SH-SY5Y (cell line): ENCODE measurements around the gene OR10V1.

ENCODE experiments used
- GATA2 ChIP-seq: IDR thresholded peaks from 2 replicates; pipeline ENCODE4 v1.6.1; 2011; ENCODE audit warnings: mild to moderate bottlenecking, low read depth, low read length
- GATA3 ChIP-seq: IDR thresholded peaks from 2 replicates; pipeline ENCODE4 v1.6.1; 2011; ENCODE audit warnings: low read depth, mild to moderate bottlenecking, low read length, moderate library complexity

GRCh38 chr11:59678813-59679165 lies 34.9 kb downstream of the OR10V1 start:
- TF ChIP-seq GATA2 (no peak), GATA3 (no peak)
